HuH-7.5 (cell line): ENCODE data around the gene KRTAP20-4.

Experiments used
- DNase-seq: peaks from one replicate; pipeline ENCODE4 v3.0.0; 2011; ENCODE audit warnings: low spot score

KRTAP20-4 gene

DNA sequence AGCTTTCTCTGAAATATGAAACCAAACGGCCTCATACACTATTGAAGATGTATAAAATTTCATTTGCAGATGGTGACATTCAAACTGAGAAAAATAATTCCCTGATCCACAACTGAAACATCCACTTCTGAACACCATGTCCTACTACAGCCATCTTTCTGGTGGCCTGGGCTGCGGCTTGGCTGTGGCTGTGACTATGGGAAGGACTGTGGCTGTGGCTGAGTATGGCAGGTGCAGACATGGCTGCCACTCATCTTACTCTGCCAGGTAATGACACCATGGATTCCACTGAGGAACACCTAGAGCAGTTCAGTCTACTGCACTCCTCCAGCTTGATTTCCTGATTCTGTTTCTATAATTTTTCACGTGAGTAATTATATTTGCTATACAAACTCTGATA lies at the start of gene KRTAP20-4:
TSS of gene KRTAP20-4 (plus strand) at position 106 of the 400 bp plus-strand sequence.
- DNase-seq, result no peak

DNA sequence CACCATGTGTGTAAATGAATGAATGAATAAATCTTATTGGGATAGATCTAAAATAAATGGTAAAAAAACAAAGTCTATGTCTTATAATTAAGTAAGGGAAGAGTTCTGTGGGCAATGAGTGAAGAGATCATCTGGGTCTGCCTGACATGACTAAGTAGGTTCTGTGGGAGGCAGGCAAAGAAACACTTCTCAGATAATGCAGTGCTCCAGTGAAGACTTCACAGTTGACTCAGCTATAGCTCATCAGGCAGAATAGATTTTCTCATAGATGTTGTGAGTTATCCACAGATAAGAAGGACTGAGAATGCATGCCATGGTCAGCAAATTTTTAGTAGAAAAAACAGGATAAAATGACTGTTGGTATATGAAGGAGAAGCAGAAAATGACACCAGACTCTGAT lies 42.7 kb upstream of the KRTAP20-4 start:
- no peak for DNase-seq

DNA sequence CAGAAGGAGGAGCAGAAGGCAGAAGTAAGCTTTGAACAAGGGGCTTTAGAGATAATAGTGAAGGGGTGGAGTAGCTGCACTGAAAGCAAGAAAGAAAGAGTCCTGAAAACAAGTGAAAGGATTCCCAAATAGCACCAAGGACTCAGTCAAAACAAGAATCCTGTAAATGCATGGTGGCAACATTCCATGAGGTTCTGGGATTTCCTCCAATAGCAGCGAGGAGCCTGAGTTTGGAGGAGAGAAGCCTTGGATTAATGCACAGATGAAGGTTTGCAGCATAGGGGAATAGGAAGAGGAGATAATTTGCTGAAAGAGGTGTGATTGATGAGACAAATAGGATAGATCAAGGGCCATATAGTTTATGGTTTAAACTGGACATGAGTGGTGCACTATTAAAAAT lies 41.1 kb upstream of the KRTAP20-4 start:
- no peak for DNase-seq

DNA sequence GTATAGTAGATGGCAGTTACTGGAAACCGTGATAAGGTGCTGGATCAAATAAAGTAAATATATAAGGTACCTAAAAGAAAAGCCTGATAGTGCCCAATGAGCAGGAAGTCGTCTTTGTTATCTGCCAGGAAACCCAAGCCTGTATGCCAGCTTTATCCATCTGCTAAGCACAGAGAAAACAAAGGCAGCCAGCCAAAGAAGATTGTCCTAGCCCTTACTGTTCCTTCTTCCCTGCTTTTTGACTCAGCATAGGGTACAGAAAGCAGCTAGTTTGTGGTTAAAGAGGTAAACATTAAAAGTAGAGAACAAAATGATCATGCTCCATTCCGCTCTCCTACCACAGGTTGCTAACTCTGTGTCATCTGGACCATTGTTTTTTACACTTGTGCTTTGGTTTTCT lies 40.3 kb upstream of the KRTAP20-4 start:
- DNase-seq, result no peak

DNA sequence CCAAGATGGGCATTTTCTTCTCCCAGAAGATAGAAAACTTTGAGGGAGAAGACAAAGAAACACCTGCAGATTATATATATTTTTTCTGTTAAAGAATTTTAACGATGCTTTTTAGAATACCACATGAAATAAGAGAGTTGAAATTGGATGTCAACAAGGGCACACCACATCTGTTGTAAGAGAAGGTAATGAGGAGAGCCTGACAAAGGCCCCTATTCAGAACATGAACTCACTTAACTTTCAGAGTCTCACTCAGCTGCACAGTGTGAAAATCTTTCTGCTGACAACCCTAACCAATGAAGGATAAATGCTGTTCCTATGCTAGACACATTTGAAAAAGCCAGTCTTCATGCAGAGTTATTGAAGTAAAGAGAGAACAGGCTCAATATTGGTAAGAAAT lies 37.6 kb upstream of the KRTAP20-4 start:
- DNase-seq, result no peak

DNA sequence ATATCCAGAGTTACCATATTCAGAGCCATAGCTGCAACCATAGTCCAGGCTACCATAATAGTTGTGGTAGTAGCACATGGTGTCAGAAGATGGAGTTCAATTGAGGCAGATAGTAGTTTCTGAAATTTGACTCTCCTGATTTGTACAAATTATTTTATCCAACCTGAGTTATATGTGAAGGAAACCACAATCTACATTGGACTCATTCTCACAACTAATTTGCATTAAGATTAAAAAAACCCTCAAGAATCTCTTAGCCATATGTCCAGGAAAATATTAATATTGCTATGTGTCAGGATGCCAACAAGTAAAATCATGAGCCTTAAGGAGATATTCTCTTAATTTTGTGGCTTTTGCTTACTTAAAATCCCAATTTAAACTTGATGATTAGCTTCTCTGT lies 30.1 kb upstream of the KRTAP20-4 start, which contains the start of gene KRTAP22-2:
TSS of gene KRTAP22-2 (minus strand) at position 101 of the 400 bp plus-strand sequence.
- no peak for DNase-seq

DNA sequence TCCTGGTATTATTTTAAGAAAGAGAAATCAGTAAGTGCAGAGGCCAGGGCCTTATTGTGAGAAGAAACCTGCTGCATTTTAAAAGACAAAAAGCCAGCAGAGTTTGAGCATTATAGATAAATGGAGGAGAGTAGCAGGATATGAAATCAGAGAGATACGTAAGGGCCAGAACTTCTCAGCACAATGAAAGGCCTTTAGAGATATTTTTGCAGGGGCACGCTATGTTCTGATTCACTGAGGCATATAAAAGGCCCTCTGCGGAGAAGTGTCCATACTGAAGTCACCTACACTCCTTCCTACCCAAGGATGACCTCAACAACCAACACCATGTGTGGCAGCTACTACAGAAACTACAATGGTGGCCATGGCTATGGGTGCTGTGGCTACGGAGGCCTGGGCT lies 28.3 kb upstream of the KRTAP20-4 start, which contains the start of gene KRTAP6-3:
TSS of gene KRTAP6-3 (plus strand) at position 301 of the 400 bp plus-strand sequence. CDS start at position 307, 6 bp downstream.
- no peak for DNase-seq

DNA sequence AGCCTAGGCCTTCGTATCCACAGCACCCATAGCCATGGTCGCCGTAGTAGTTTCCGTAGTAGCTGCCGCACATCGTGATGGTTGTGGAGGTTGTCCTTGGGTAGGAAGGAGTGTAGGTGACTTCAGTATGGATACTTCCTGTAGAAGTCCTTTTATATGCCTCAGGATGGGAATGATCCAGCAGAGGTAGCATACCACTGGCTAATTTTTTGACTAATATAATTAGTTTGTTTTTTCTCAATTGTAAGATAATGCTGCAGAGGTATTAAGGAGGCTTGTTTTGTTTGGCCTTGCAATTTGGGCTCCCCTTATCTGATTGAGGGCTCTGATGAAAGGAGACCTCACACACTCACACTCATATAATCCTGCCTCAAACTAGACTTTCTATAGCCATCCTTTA lies 21.6 kb upstream of the KRTAP20-4 start, which contains the start of gene KRTAP6-2:
TSS of gene KRTAP6-2 (minus strand) at position 101 of the 400 bp plus-strand sequence. CDS start at position 73, 28 bp downstream.
- DNase-seq, result no peak

DNA sequence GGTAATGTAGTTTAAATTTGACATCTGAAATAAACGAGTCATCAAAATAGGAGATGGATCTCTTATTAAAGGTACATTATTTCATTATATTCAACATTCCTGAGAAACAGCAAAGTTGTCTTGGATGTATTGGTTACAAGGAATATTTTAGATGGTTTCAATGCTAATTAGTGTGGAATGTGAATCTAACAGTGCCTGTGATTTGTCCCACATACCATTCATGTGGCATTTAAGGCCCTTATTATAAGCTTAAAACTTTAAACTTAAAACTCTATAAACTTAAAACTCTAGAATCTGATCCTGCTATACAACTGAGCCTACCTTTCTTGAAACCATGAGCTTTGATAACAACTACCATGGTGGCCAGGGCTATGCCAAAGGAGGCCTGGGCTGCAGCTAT lies 19.6 kb upstream of the KRTAP20-4 start, which contains the start of gene KRTAP22-1:
TSS of gene KRTAP22-1 (plus strand) at position 301 of the 400 bp plus-strand sequence.
- no peak for DNase-seq

DNA sequence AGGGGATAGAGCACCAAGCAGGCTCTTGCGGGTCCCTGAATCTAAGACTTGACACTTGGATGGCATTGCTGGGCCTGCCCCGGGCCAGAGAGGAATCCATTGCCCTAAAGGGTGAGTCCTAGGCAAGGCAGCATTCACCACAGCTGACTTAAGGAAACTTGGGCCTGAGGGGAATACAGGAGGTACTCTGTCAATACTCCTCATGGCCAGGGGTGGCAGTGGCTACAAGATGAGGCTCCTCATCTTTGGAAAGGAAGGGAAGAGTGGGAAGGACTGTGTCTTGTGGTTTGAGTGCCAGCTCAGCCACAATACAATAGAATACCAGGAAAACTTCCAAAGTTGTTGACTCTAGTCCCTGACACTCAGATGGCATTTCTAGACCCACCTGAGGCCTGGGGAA lies 14.5 kb upstream of the KRTAP20-4 start:
- no peak for DNase-seq

DNA sequence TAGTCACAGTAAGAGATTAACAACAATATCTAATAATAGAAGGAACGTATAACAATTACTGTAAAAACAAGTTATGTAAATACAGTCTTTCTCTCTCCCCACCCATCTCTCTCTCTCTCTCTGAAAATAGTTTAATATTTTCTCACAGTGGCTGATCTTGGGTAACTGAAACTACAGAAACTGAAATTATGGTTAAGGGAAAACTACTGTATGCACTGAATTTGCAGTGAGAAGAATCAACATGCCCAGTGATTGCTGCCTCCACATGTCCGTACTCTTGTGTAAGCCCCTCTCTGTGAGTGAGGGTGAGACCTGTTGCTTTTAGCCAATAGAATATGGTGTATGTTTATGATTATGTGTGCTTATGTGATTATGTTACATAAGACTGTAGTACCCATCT lies 8.3 kb upstream of the KRTAP20-4 start:
- DNase-seq, result no peak

DNA sequence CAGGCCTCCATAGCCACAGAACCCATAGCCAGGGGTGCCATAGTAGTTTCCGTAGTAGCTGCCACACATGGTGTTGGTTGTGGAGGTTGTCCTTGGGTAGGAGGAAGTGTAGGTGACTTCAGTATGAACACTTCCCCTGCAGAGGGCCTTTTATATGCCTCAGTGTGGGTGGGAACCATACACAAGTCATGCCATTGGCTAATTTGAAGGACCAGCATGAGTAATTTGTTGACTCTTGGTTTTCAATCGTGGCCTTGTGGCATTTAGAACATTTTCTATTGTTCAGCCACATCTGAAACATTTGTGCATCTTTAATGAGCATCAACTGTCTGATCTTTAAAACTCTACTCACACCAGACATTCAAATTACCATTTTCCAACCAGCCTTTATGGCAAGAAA lies 6.6 kb upstream of the KRTAP20-4 start, which contains the start of gene KRTAP6-1:
TSS of gene KRTAP6-1 (minus strand) at position 95 of the 400 bp plus-strand sequence. CDS start at position 69, 26 bp downstream.
- no peak for DNase-seq

DNA sequence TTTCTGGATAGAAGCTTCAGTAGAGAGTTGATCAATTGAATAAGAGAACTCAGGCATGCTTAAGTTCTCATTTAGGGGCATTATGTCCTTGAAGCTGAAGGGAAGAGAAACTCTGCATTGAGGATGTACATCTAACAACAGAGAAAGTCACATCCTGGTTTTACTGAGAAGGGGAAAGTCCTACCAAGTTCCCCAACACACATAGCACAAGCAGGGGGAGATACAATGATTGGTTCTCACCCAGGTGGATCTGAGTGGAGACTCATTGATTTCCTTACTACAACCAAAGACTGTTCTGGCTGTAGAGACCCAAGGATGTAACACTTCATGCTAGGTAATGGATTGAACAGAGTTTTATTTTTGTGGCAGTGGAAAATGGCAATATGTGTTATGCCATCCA lies 5.2 kb upstream of the KRTAP20-4 start:
- DNase-seq, result no peak

DNA sequence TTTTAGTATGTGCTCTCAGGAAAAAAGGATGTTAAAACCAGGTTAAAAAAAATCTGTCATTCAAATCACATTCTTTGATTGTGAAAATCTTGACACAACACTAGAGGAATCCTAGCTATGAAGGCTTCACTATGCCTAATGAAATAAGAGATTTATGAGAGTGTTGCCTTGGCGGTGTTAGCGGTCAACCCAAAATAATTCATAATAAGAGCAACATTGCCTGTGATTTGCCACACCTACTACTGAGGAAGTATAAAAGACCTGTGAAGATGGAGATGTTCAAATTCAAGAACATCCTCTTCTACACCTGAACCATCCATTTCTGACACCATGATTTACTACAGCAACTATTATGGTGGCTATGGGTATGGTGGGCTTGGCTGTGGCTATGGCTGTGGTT lies 4.3 kb upstream of the KRTAP20-4 start, which contains the start of gene KRTAP20-1:
TSS of gene KRTAP20-1 (plus strand) at position 301 of the 400 bp plus-strand sequence. CDS start at position 331, 30 bp downstream.
- no peak for DNase-seq

DNA sequence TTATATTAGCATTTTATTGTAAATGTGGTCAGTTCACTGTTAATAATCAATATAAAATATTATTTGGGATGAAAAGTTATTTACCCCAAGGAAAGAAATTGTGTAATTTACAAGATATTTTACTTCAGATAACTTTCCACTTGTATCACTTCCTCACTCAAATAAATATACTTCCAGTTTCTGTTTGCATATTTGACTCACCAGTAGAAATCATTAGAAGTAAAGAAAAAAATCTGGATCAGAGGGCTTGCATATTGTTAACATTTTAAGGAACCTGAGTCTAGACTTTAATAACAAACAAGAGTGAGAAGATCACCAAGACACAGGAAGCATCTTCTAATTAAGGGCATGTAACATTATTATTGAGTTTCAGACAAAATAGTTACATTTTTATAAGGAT lies 347 bp upstream of the KRTAP20-4 start:
- no peak for DNase-seq

DNA sequence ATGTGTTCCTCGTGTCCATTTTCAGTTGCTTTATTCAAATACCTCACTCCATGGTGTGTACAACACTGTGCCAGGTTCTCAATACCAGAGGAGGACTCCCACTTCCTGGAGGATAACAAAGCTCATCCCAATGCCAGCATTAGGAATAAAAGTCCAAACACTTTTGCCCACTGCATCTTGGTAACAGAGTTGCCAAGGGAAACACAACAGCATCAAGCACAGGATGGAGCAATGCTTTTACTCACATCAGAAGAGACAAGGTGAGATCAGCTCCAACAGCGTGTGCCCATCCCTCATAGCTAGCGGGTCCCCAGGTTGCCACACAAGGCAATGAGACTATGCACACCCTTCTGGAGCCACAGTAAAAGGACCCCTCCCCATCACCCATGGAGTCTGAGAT lies 2.9 kb downstream of the KRTAP20-4 start:
- DNase-seq, result no peak

DNA sequence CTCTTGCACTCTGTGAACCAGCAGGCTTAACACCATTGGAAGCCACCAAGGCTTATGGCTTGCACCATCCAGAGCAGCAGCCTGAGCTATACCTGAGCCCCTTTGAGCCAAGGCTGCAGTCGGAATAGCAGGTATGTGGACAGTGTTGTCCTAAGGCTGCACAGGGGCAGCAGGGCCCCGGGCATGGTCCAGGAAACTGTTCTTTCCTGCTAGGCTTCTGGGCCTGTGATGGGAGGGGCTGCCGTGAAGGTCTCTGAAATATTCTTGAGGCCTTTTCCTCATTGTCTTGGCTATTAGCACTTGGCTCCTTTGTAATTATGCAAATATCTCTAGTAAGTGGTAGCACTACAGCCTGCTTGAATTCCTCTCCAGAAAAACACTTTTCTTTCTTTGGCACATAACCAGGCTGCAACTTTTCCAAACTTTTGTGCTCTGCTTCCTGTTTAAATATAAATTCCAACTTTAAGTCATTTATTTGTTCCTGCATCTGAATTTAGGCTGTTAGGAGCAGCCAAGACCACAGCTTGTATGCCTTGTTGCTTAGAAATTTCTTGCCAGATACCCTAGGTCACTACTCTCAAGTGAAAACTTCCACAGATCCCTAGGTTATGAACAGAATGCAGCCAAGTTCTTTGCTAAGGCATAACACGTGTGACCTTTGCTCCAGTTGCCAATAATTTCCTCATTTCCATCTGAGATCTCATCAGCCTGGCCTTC lies 5.2 kb downstream of the KRTAP20-4 start:
- no peak for DNase-seq

DNA sequence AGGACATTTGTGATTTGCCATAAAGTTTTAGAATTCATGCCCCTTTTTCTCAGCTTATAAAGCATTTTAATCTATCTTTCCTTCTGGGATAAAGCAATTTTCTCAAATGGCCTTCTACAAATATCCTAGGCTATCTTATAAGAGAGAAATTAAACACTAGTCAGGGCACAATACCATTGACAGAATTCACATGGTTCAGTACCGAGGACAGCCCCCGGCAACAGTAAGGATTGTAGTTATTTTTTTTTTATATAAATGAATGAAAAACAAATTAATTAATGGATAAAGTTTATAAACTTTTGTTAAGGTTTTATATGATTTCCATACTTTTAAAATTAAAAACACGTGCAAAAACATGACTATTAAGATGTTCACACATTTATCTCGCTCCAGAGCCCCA lies 7.7 kb downstream of the KRTAP20-4 start:
- no peak for DNase-seq

DNA sequence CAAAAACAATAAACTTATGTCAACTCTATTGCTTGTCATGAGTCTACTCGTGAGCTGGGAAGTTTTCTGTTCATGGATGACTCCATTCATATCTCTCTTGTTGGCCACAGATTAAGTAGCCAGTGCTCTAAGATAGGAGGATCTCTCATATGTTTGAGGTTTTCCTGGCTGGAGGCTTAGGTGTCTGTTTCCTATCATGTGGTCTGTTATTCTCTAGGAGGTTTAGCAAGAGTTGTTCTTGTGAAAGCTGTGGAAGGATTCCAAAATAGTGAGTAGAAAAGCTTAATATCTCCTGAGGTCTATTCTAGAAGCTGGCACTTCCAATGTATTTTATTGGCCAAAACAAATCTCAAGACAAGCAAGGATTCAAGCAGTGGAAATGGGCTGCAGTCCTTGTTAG lies 8.8 kb downstream of the KRTAP20-4 start:
- DNase-seq, result no peak

DNA sequence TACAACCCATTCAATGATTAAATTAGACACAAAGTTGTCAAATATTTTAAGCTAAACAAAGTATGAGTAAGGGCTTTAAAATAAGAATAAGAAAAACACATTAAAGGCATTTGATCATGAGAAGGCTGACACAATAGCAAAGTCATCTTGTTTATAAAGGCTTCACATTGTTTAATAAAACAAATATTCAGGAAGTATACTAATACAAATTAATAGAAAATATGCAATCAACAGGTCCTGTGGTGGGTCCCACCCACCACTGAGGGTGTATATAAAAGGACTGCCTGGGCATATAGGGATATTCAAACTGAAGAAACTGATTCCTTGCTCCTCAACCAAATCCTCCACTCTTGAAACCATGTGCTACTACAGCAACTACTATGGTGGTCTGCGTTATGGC lies 14.5 kb downstream of the KRTAP20-4 start, which contains the start of gene KRTAP20-2:
TSS of gene KRTAP20-2 (plus strand) at position 301 of the 400 bp plus-strand sequence. CDS start at position 359, 58 bp downstream.
- no peak for DNase-seq

DNA sequence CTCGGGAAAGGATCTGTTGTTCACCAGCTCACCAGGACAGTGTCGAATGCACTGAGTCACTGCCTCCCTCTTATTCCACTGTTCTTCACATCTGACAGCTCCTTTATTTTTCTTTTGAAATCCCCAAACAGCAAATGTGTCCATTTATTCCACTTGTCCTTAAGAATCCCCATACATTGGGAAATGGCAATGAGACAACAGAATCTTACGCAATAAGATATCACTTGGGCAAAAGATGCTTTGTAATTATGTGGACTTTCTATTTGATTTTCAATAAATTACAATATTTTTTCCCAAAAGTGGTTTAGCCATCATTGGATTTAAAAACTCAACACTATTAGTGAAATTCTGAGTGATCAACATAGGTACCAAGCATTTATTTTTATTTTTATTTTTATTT lies 18.3 kb downstream of the KRTAP20-4 start:
- DNase-seq, result no peak

DNA sequence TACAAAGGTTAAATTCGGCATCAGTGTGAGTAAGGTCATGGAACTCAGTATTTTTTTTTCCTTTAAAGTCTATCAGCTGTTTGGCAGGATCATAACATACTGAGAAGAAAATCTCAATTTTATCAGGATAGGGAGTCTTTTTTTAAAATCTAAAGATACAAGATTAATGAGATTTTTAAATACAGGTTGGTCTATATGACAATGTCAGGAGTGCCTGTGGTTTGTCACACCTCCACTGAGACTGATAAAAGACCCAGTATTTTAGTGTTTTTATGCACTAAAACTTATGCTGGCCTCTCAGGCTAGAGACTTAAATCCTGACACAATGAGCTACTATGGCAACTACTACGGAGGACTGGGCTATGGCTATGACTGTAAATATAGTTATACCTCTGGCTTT lies 22.1 kb downstream of the KRTAP20-4 start, which contains the start of gene KRTAP20-3:
TSS of gene KRTAP20-3 (plus strand) at position 301 of the 400 bp plus-strand sequence.
- DNase-seq, result no peak

DNA sequence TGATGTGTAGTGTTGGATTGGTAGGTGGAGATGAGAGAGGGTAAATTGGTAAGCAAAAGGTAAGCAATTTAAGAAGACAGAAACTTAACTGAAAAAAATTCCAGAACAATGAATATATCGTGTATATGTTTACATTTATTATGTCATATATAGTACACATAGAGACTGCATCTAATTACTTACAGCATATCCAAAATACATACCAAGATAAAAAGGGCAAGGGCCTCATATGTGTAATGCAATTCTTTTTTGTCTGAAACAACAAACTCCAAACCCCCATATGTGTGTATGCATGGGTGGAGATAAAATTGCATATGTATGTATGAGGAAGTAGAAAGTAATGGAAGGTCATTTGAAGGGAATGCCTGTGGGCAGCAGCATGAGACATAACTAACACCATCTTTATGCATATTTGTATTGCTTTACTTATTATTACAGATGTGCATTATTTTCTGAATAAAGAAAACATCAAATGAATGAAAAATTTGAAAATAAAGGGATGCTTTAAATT lies 26.5 kb downstream of the KRTAP20-4 start:
- DNase-seq, result no peak
